Right renal cortex interstitium (tissue), 3 donors: Measurements from ENCODE around the gene MALSU1. TPM values are rescaled to one million over a fixed set of nuclear protein-coding genes. Genes with fewer than 3 reads are reported as not detected.

Experiments used
- DNase-seq, 3 donors: peaks; one replicate each; pipeline ENCODE4 v3.0.0-alpha.2; 2013; ENCODE audit warnings: low read depth in 3 of 3, low spot score in 2 of 3
- polyA plus RNA-seq, 3 donors: library from polyadenylated mRNA; unstranded; fragments of 120-200 nt; gene quantifications; one replicate each; pipeline ENCODE4 v1.2.1, GENCODE V29; 2013; ENCODE audit not compliant: insufficient read length in 3 of 3

The MALSU1 gene
- polyA plus RNA-seq, 3 donors, result 46.8 to 49.9 (median 49.1) TPM

GRCh38 chr7:23357190-23358093 lies 58.3 kb downstream of the MALSU1 start:
- no peak for DNase-seq

- DNase-seq, result no peak
These were observed 59.1 kb downstream of the MALSU1 start for GRCh38 chr7:23358152-23358674.

Other genes with a start within 250 kb of the MALSU1 start
- 10 to 100 TPM; 47.9 to 55.4 (median 50.0) TPM for gene KLHL7, start 193.6 kb upstream of the MALSU1 start, polyA plus RNA-seq
- 10 to 100 TPM; 52.8 to 60.1 (median 53.9) TPM for gene NUP42, start 117.3 kb upstream of the MALSU1 start, polyA plus RNA-seq
- 10 to 100 TPM; 30.3 to 33.7 (median 31.8) TPM for gene GPNMB, start 52.6 kb upstream of the MALSU1 start, polyA plus RNA-seq
- 10 to 100 TPM; 57.9 to 64.6 (median 64.2) TPM for gene IGF2BP3, start 171.2 kb downstream of the MALSU1 start, polyA plus RNA-seq
- gene TRA2A, start 232.6 kb downstream of the MALSU1 start, polyA plus RNA-seq, result 100 to 1,000 TPM; 167 to 199 (median 171) TPM